HuH-7.5 (cell line): Measurements from ENCODE around the gene DPP6.

ENCODE experiments used
- DNase-seq: peaks from one replicate; pipeline ENCODE4 v3.0.0; 2011; ENCODE audit warnings: low spot score

Gene DPP6

GRCh38 chr7:154451480-154452457 is 399.6 kb downstream of the DPP6 start:
- no peak for DNase-seq

DNA sequence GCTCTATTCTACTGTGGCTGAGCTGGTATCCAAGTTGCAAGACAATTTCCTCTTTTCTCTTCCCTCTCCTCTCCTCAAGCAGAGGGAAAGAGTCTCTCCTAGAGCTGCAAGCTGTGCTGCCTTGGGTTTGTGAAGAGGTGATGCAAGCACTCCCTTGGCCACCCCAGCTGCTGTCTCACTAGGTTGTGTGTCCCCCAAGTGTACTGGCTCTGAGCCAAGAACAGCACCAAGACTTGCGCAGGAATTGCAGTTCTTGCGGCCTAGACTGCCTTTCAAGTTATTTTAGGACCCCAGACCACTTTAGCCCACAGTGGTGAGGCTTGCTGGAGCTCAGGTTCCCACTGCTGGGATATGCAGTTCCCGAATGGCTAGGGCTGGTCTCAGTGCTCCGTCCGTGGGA is 411.6 kb downstream of the DPP6 start:
- DNase-seq, result no peak

GRCh38 chr7:154469652-154470051 is 417.5 kb downstream of the DPP6 start:
- DNase-seq, result no peak

GRCh38 chr7:154472343-154472742 is 420.1 kb downstream of the DPP6 start:
- no peak for DNase-seq

GRCh38 chr7:154473360-154473759 is 421.2 kb downstream of the DPP6 start:
- DNase-seq, result no peak

GRCh38 chr7:154474903-154475520 is 422.8 kb downstream of the DPP6 start:
- DNase-seq, result no peak

- DNase-seq, result no peak
Observed at GRCh38 chr7:154475864-154476263, 423.7 kb downstream of the DPP6 start.

DNA sequence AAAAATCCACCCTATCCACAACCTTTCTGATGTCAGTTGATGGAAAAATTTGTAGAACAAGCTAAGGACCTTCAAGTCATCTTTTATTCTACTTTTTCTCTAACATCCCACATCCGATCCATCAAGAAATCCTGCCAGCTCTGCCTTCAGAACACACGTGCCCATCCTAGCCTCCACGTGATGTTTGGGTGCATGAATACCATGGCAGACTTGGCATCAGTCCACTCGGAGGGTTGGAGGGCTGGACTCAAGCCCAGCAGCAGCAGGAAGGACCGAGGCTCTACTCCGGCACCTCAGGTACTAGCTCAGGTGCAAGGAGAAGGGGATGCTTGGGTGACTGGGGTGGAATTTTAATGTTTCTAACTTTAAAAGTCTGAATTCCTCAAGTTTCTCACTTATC is 428.6 kb downstream of the DPP6 start:
- no peak for DNase-seq

DNA sequence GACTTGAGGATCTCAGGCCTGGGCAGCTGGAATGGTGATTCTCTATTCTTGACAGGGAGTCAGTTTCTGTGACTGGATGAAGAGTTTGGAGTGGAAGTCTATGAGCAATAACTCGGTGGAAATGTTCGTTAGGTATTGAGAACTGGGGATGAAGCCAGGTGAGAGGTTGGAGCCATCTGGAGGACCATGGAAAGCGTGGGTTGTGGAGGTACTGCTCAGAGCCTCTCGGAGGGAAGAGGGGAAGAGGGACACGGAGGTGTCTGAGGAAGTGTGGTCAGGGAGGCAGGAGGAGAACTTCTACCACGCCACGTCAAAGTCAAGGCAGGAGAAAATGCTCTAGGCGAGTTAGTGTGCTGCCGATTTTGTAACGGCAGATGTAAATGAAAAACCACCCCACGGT is 430.7 kb downstream of the DPP6 start:
- DNase-seq, result no peak

GRCh38 chr7:154484406-154484805 is 432.2 kb downstream of the DPP6 start:
- no peak for DNase-seq

GRCh38 chr7:154484943-154485342 is 432.7 kb downstream of the DPP6 start:
- DNase-seq, result no peak

- no peak for DNase-seq
Observed at GRCh38 chr7:154489897-154490296, 437.7 kb downstream of the DPP6 start.

DNA sequence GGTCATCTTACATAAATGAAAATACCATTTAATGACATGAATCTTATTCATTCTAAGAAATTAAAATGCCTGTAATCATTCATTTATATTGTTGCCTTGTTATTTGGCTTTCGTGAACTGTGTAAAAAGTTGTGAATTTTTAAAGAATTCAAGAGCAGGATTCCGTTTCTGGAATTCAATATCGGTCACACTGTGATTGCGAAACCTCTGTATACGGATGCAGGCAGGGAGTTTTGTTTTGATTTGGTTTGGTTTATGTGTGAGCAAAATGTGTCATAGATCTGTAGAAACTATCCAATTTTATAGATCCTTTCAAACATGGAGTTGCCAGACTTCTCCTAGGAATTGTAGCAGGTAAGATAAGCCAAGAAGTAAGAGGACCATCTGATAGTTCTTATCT is 441.4 kb downstream of the DPP6 start:
- DNase-seq, result no peak

- no peak for DNase-seq
Observed at GRCh38 chr7:154497751-154498150, 445.6 kb downstream of the DPP6 start.

DNA sequence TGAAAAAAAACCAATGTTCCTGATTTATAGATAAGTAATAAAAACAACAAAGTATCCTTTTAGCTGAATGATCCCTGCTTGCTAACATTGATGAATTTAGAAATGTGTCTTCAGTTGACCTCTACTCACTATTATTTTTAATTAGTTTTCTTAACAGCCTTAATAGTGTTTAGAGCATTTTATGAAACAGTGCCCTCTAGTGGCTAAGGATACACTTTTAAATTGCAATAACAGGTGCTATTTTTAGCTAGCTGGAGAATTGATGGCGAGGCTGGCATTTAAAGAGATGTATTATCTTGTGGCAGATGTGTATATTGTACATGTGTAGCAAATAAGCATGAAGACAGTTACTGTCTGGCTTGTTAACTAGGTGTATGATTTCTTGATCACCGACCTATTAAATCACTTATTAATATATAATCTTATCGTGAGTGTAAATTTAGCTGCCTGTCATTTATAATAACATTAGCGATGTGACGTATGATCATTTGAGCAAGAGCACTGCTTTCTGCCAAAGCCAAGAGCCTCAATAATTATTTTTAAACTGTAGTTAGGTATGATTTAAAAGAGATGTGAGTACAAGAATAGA is 451.9 kb downstream of the DPP6 start:
- no peak for DNase-seq

DNA sequence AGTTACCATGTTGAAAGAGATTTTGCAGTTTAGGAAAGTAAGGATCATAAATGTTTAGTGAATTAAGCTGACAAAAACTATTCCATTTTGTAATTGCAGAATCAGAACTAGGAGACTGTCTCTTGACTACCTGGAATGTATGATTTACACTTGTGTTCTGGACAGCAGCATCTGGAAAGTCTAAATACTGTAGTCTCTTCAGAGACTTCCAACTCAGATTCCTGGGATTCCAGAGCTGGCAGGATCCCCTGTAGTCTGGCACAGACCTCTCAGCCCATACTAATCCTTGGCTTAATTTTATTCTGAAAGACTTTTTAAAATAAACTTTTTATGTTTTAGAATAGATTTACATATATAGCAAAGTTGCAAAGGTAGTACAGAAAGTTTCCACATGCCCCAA is 452.7 kb downstream of the DPP6 start:
- no peak for DNase-seq

DNA sequence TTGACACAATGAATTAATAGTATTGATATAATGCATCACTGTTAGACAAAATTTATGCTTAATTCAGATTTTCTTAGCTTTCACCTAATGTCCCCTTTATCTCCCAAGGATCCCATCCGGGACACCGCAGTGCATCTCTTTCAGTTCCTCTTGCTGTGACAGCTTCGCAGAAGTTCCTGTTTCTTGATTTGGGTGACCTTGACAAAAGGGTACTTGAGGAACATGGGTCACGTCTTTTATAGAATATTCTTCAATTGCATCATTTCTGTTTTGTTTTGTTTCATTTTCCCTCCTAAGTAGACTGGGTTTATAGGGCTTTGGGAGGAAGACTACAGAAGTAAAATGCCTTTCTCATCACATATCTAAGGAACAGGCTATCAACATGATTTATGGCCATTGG is 453.2 kb downstream of the DPP6 start:
- no peak for DNase-seq

DNA sequence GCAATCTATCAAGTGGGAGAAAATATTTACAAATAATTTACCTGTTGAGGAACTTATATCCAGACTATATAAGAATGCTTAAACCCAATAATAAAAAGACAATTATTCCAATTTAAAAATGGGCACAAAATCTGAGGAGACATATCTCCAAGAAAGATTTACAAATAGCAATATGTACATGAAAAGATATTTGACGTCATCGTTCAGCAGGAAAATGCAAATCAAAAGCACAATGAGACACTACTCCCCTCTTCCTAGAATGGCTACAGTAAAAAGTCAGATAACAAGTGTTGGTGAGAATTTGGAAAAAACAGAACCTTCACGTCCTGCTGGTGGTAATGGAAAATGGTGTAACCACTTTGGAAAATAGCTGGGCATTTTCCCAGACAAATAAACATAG is 457.0 kb downstream of the DPP6 start:
- no peak for DNase-seq

GRCh38 chr7:154512121-154512833 is 460.1 kb downstream of the DPP6 start:
- no peak for DNase-seq

GRCh38 chr7:154517768-154518167 is 465.6 kb downstream of the DPP6 start:
- no peak for DNase-seq

- DNase-seq, result no peak
Observed at GRCh38 chr7:154519229-154519628, 467.0 kb downstream of the DPP6 start.

DNA sequence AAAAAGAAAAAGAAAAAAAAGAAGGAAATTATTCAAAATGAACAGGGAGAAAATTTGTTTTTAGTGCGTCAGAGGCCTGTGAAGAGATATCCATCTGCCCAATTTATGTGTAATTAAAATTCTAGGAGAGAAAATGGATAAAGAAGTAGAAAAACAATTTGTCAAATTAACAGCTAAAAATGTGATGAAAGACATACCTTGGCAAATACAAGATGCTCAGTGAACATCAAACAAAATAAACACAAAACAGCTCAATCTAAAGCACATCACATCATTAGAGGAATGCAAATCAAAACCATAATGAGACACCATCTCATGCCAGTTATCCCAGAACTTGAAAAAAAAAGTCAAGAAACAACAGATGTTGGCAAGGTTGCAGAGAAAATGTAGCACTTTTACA is 477.9 kb downstream of the DPP6 start:
- no peak for DNase-seq

- DNase-seq, result no peak
Observed at GRCh38 chr7:154532771-154533170, 480.6 kb downstream of the DPP6 start.
